ENCODE data around the gene NR2C1. TPM values are rescaled to one million over a fixed set of nuclear protein-coding genes. Genes with fewer than 3 reads are reported as not detected.
A peak's percentile ranks its signal among the peaks of the same experiment; 100 is the strongest.

NR2C1 gene
- total and polyA plus RNA-seq, 9 of the 15 experiments (the other 6 are each of a cell fraction or from before 2014, with no cell fraction given), result 8.5 to 42.4 (median 35.6) TPM

- TF ChIP-seq REST (IDR thresholded peaks at IDR 0.05; ENCODE audit: borderline replicate concordance), result peak; percentile 94
- no peak for TF ChIP-seq REST (CRISPR knock-in tag; IDR thresholded peaks at IDR 0.05; ENCODE audit: low read depth)
- TF ChIP-seq CTCF (IDR thresholded peaks at IDR 0.05 in 2 of 3, conservative IDR thresholded peaks at IDR 0.05 in 1 of 3; ENCODE audit: insufficient read depth in 2 of 3, low read depth in 1 of 3, low read length in 3 of 3), result peak; percentile 52 to 78 (median 66); a peak in 5 of 6 replicates
- no peak for TF ChIP-seq ELK3 (CRISPR knock-in tag; IDR thresholded peaks at IDR 0.05)
- TF ChIP-seq SMC3 (conservative IDR thresholded peaks at IDR 0.05; ENCODE audit: insufficient read depth, low read depth, low read length), result peak; percentile 83
- peak; percentile 39; the same call in 1 of the 2 replicates for TF ChIP-seq MAFG (tag; conservative IDR thresholded peaks at IDR 0.05)
- no peak for TF ChIP-seq ZNF77 (CRISPR knock-in tag; IDR thresholded peaks at IDR 0.05)
- TF ChIP-seq TCF7L2 (IDR thresholded peaks at IDR 0.05; ENCODE audit: low read depth, low read length), result no peak
- TF ChIP-seq THAP12 (CRISPR knock-in tag; IDR thresholded peaks at IDR 0.05), result no peak
- no peak for TF ChIP-seq SFPQ (IDR thresholded peaks at IDR 0.05; ENCODE audit: low read depth, low read length)
Observed at GRCh38 chr12:95117178-95117599, 43.8 kb upstream of the NR2C1 start (continued).

Data from K562 (cell line).